NCI-H2196 (cell line): ENCODE data around the gene DGKB.
A peak's percentile ranks its signal among the peaks of the same experiment; 100 is the strongest.

Source experiments
- DNase-seq: peaks from one replicate; lab custom pipeline; 2025; ENCODE audit not compliant: unreplicated experiment; lab: John Stamatoyannopoulos, UW

Gene DGKB

DNA sequence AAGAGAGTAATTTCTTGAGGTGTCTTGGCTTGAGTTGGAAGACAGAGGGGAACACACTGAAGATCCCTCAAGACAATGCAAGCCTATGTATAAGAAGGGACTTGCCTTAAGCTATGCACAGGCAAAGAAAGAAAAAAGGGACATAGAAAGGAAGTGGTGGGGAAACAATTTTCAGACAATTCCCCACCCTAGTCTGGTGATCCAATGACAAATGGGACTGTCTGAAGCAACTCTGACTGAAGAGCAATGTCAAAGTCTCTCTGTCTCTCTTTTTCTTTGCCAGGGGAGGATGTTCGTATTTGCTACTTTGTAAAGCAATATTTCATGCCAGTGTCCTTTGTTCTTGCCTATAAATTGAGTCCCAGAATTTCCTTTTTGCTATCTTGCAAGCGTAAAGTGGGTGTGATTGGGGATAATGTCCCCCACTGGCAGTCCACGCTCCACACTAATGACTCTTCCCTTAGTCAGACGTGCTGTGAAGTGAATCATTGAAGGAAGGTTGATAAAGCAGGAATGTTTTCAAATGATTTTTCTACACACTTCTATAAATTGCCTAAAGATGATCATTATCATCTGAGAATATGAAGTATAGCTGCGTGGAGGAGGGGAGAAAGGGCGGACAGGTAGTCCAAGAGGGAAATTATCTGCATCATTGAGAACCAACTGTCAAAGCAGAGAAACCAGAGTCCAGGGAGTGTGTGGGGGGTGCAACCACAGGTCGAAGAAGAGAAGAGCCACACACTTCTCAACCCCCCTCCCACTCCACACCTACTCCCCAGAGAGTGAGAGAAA lies 669.3 kb downstream of the DGKB start:
- DNase-seq, result no peak

DNA sequence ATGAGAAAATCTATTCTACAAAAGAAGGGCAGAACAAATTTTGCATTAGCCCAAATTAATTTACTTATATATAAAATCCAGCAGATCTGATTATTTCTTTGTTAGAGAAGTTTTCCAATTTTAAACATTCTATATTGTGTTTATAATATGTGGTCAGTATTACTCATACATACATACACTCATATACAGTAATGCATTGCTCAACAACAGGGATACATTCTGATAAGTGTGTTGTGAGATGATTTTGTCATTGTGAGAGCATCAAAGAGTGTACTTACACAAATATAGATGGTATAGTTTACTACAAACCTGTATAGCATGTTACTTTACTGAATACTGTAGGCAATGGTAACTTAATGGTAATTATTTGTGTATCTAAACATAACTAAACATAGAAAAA lies 673.5 kb downstream of the DGKB start:
- DNase-seq, result no peak

- no peak for DNase-seq
Measured at GRCh38 chr7:14228341-14228740, 674.2 kb downstream of the DGKB start.

DNA sequence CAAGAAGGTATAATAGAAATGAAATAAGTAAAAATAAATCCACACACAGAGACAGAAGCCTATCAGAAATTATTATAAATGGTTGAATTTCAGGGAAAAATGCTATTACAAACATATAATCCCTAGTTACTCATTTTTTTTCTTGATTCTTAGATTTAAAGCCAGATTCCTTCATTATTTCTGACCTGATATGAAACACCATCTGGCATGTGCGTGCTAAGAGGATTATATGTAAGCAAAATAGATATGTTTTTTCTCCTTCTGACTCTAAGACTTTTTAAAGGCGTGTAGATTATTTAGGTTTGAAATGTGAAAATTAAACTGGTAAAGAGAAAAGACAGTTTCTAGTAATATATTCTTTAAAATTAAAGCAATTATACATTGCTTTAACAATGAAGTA lies 676.4 kb downstream of the DGKB start:
- DNase-seq, result no peak

DNA sequence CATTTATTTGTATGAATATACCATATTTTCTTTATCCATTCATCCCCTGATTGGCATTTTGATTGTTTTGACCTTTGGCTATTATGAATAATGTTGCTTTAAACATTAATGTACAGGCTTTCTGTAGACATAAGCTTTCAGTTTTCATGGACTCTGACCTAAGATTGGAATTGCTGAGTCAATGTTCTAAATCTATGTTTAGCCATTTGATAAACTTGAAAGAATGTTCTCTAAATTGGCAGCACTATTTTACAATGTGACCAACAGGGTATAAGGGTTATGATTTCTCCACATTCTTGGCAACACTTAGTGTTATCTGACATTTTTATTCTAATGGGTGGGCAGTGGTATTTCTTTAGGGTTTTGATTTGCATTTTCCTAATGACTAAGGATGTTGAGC lies 683.4 kb downstream of the DGKB start:
- no peak for DNase-seq

DNA sequence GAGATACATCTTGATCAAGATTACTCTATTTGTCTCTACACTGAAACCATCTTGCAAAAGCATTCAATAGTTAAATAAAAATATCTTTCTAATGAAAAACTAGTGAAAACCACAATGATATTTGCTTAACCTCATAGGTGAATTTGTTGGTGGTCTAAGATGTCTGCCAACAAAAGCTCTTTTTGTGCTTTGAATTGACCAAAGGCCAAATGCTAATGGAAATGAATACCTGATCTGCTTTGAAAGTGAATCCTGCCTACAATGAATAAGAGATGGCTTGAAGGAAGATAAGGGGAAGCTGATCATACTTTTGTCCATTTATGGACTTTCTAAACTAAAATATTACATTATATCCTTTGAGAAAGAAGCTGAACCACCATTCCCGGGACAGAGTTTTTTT lies 684.2 kb downstream of the DGKB start:
- peak; percentile 3 for DNase-seq

GRCh38 chr7:14209896-14210484 lies 692.6 kb downstream of the DGKB start:
- no peak for DNase-seq

- no peak for DNase-seq
Measured at GRCh38 chr7:14207711-14208110, 694.8 kb downstream of the DGKB start.

DNA sequence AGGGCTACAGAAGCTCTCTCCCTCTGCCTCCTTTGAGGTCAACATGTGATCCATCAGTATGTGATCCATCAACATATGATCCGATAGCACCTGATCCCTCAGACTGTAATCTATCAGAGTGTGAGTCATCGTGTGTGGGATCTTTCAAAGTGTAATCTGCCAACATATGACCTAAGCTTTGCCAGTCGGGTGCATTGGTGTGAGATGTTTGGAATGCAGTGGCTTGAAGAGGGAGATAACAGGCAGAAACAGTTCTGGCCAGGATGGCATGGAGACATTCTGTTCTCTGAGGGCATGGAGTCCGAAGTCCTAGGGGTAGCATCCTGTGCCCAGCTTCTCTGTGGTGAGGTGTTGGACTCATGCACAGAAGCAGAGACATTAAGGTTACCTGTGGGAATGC lies 695.4 kb downstream of the DGKB start:
- DNase-seq, result no peak

DNA sequence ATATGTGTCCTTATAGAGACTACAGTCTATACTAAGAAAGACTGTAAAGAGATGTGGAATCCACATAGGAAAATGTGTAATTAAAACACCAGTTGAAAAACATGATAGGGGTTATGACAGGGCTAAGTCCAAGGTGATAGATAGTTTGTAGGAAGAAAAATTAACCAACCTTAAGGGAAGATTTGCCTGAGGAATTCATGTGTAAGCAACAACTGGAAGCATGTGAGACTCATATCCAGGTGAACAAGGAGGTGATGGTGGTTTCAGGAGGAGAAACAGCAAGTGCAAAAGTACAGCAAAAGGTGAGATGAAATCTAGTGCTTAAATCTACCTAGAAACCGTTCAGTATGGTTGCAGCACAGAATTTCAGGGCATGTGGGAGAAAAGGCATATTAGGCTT lies 696.4 kb downstream of the DGKB start:
- no peak for DNase-seq

DNA sequence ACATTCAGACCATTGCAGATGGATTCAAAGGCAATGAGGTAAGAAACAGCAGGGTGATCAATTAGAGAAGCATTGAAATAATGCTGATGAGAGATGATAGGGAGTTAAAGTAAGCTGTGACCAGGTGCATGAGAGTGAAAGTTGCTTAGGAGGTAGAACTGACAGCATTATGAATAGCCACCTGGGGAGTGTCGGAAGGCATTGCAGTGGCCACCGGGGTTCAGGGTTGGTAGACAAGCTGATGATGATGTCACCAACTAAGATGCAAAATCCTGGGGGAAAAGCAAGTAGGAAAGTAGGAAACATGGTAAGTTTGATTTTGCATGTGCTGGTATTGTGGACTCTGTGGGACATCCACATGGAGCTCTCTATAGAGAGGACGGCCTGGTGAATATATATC lies 701.2 kb downstream of the DGKB start:
- no peak for DNase-seq

GRCh38 chr7:14199336-14199735 lies 703.2 kb downstream of the DGKB start:
- no peak for DNase-seq

- DNase-seq, result no peak
Measured at GRCh38 chr7:14197280-14197679, 705.3 kb downstream of the DGKB start.

DNA sequence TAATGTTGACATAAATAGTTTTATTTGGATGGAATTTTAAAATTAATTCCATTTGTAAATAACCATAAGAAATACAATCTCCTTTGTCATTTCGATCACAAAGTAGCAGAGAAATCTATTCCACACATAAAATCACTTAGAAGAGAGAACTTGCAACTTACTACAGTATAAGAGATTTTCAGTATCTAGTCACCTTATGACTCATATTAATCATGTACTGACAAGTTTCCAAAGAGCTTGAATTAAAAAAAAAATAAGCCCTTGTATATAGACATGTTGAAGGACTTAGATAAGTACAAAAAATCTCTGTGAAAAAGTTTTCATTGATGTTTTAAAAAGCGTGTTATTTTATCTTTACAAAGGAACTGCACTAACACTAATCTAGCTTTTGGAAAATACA lies 706.0 kb downstream of the DGKB start:
- DNase-seq, result no peak

DNA sequence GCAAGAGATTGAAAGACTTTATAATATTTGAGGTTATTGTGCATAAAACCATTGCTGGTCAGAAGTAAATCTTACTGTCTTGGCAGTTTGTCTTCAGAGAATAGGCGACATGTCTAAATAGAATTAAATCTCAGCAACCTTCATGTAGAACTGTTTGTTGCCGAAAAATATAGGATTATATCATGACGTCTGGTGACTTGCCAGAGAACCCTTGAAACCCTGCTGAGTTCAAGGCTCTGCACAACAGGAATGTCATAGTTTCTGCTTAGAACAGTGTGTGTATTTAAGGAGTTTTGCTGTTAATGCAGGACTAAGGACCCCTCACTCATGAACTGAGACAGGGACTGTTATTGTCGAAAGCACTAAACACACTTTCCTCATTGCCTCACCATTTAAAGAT lies 706.7 kb downstream of the DGKB start:
- DNase-seq, result no peak

DNA sequence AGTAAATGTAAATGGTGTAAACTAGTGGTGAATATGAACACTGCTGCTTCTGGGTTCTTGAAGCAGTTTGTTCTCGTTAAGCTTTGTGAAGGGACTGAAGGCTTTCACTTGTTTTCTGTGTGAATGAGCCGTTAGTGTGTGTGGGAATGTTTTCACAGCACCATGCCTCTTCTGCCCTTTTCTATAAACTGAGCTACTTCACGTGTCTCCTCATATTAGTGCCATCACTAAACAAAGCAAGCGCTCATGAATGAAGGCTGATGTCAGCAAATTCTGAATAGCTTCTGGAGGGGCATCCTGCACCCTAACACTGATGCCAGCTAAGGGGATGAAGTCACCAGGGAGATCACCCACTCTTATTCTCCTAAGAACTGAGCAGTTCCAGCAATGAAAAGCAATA lies 707.5 kb downstream of the DGKB start:
- DNase-seq, result no peak

GRCh38 chr7:14191686-14192098 lies 710.9 kb downstream of the DGKB start:
- DNase-seq, result no peak

- DNase-seq, result no peak
Measured at GRCh38 chr7:14184292-14184864, 718.2 kb downstream of the DGKB start.

GRCh38 chr7:14179781-14180180 lies 722.8 kb downstream of the DGKB start:
- no peak for DNase-seq

GRCh38 chr7:14177876-14178275 lies 724.7 kb downstream of the DGKB start:
- DNase-seq, result no peak

- DNase-seq, result no peak
Measured at GRCh38 chr7:14170872-14171271, 731.7 kb downstream of the DGKB start.

DNA sequence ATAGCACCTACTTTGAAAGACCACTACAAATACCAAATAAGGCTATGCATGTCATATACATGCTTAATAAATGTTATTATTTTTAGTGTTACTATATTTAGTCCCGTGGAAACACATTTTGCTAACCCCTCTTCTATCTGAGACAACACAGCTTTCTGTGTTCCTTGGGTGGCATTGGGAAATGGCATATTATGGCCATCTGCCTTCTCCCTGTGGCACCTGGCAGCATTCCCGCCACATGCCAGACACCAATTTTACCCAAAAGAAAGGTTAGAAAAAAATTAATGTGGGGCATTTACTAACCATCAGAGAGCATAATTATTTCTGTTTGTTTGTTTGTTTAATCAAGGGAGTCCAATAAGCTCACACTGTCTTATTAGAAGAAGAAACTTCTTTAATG lies 744.4 kb downstream of the DGKB start:
- no peak for DNase-seq

- DNase-seq, result no peak
Measured at GRCh38 chr7:14156436-14156835, 746.1 kb downstream of the DGKB start.
